Kidney glomerular epithelial cell (primary cell): ENCODE data around the gene RAB6B.

ENCODE experiments used
- DNase-seq: peaks from one replicate; lab custom pipeline; 2025; lab: John Stamatoyannopoulos, UW

RAB6B gene

GRCh38 chr3:133835961-133836360 lies 59.7 kb downstream of the RAB6B start:
- DNase-seq = no peak

- no peak for DNase-seq
Measured at GRCh38 chr3:133835418-133835743, 60.3 kb downstream of the RAB6B start.

GRCh38 chr3:133834621-133835417 lies 60.9 kb downstream of the RAB6B start:
- DNase-seq = no peak

GRCh38 chr3:133833880-133834620 lies 61.6 kb downstream of the RAB6B start:
- DNase-seq = no peak

DNA sequence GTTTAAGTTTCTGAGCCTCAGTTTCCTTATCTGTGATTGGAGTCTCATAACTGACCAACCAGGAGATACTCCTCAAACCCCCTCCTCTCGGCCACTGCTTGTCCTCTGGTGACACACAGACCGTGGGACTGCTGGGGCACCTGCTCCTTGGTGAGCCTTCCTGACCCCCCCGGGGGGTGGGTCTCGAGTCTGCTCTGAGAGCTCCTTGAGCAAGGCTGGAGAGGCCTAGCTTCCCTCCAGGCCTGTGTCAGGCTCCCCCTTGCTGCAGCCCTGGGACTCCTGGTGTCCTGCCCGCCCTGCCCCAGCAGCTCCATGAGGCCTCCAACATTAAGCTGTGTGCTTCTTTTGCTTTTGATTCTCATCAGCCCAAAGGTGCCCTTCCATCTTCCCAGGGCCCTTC lies 62.4 kb downstream of the RAB6B start:
- DNase-seq = no peak

- no peak for DNase-seq
Measured at GRCh38 chr3:133832802-133833144, 62.9 kb downstream of the RAB6B start.

GRCh38 chr3:133831966-133832801 lies 63.5 kb downstream of the RAB6B start:
- no peak for DNase-seq

DNA sequence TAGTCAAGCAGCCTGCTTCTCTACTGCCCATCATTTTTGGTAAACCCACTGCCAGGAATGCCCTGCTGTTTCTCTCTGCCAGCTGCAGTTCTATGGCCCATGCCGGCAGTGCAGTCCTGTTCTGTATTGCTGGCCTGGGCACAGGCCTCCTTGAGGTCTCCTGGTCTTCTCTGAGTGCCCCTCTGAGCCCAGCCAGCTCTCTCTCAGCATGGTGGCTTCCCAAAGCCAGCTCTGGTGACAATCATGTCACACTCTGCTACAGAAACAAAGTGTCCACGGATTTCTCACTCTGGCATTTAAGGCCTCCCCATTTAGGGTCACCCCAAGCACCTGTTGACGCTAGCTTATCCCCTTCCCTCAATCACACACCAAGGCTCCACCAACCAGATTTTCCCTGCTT lies 65.6 kb downstream of the RAB6B start:
- DNase-seq = no peak

GRCh38 chr3:133829310-133829707 lies 66.4 kb downstream of the RAB6B start:
- no peak for DNase-seq

DNA sequence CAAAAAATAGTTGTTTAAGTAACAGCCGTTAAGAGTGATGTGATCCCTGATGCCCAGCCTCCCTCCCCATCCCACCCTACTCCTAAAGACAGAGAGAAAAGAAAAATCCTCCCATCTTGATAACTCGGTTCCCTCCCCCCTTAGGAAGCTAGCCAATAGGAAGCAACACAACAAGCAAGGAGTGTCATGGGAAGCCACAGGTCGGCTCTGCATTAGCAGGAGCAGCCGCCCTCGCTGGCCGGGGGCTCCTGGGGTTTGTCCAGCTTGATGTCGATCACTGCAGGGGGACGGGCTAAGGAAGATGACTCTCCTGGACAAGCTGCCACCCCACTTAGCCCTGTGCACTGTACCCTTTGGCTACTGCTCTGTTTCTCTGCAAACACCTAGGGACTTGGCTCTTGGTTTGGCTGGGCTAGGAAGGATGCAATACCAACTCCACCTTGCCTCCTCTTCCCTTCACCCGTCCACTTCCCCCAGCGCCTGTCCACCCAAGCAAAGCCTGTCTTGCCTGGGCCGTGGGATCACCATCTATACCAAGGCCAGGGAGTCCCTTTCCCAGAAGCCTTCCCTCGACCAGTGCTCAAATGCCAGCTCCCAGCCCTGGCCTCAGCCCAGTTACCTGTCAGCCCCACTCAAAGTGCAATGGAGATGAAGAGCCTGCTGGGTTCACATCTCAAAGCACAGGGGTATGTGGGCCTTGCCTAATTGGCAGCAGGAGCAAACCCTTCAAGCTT lies 66.9 kb downstream of the RAB6B start:
- no peak for DNase-seq

DNA sequence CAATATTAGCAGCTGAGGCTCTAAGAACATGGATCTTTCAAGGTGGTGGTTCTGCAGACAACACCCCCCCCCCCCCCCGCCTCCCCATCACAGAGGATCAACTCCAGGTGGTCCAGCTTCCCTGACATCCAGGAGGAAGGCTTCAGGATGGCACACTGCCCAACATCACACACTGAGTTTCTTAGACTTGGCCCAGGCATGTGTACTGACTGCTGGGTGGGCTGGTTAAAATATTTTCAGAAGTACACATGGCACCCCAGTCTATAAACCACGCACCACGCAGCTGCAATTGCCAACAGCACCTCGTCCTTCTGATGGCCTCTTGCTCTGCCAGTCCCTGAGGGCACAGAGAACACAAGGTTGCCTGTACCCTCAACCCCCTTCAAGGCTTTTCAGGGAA lies 68.0 kb downstream of the RAB6B start:
- no peak for DNase-seq

DNA sequence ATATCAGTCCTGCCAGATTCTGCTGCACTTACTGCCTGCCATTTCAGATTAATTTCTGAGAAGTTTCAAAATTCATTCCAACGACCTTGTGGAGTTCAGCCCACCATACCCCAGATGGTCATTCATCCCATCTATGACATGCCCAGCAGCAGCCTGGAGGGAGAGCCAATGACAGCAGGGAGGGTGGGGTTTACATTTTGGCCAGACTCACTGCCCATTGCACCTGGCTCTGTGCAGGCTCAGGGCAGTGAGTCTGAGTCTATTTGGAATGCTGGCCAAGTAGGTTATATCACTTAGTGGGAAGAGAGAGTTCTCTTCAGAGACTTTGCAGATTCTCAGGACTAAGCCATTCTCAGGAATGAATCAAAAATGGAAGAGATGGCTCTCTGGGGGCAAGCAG lies 68.5 kb downstream of the RAB6B start:
- no peak for DNase-seq

- DNase-seq = no peak
Measured at GRCh38 chr3:133825969-133826727, 69.5 kb downstream of the RAB6B start.

GRCh38 chr3:133824961-133825485 lies 70.7 kb downstream of the RAB6B start:
- DNase-seq = no peak

DNA sequence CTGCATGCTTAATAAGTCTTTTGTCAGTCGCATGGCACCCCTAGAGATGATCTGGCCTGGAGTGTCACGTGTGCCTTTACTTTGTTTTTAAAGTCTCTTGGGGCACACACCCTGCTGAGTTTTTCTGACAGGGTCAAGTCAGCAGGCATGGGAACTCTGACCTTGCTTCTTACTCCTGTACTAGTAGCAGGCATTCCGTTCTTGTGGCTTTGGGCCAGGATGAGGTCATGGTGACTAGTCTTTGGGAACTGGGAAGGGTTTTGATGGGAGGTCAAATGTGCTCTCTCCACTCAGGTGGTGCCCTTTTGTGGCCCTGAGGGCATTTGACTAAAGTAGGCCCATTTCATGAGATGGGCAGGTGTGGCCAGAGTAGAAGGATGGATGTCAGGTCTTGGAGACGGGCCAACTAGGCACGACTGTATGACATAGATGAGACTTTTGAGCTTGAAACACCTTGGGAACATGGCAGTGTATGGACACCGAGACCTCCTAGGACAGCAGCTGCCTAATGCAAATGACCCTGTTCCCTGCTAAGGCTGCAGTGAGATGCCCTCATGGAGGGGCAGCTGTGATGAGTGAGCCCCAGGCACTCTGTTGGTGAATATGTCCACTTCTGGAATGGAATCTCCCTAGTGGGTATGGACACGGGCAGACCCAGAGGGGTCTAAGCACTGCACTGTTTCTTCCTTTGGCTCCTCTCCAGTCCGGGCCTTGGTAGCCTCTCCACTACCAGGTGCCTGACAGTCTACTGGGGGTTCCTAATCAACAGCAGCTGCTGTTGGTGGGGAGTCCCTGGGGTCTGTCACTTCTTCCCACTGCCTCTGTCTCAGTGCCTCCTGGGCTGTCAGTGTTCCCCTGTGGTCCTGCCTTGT lies 73.7 kb downstream of the RAB6B start:
- peak; percentile 2 for DNase-seq

GRCh38 chr3:133820889-133821675 lies 74.6 kb downstream of the RAB6B start:
- no peak for DNase-seq

DNA sequence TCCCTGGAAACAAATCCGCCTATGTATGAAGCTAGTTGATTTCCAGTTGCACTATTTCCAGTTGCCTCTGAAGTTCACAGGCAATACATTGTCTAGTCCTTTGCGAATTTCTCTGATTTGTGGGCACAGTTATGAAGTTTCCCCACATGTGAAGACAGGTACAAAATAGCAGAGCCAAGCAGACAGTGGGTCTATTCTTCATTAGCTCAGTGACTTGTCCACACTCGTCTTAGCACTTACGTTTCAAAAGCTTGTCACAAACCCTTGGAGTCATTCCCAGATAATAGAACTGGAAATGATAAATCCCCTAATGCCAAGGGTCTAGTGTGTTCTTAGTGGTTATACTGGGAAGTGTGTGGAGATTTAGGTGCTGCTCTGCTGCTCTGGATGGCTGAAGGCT lies 75.6 kb downstream of the RAB6B start:
- no peak for DNase-seq

DNA sequence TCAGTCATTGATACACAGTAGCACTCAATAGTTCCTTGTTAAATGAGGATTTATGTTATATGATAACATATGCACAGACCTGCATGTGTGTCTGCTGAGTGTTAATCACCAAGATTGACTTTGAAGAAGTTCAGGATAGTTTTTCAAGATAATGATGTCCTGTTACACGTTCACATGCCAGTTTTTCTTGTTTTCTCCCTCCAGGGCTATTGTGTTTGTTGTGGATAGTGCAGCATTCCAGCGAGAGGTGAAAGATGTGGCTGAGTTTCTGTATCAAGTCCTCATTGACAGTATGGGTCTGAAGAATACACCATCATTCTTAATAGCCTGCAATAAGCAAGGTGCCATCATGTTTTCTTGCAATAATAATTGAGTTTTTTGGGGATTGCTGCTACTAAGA lies 80.3 kb downstream of the RAB6B start:
- no peak for DNase-seq

DNA sequence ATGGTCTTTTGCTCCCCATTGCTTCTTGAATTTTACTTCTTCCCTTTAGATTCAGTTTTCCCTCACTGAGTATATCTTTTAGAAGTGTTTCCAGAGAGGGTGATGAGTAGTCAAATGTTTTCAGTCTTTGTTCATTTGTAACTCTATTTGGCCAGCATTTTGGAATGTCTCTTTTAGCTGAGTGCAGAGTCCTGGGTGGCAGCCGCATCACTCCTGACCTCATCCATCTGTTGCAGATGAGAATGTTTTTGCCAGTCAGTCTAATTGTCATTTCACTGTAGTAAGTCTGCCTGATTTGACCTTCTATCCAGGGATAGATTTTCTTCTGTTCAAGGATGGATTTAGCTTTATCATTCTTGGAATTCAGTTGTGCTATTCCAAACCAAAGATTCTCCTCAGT lies 82.8 kb downstream of the RAB6B start:
- DNase-seq = no peak
